ENCODE measurements around the gene TLNRD1. TPM values are rescaled to one million over a fixed set of nuclear protein-coding genes. Genes with fewer than 3 reads are reported as not detected.

The TLNRD1 gene

Small RNAs within 50 kb of the gene (small RNA-seq; reads per million reads assigned to genes)
- gene MIR4514 (ENCODE audit: low read depth): not detected

Data from mesenchymal stem cell (in vitro differentiated cells and primary cell).